ENCODE results near the gene PSMB3.

The PSMB3 gene

DNA sequence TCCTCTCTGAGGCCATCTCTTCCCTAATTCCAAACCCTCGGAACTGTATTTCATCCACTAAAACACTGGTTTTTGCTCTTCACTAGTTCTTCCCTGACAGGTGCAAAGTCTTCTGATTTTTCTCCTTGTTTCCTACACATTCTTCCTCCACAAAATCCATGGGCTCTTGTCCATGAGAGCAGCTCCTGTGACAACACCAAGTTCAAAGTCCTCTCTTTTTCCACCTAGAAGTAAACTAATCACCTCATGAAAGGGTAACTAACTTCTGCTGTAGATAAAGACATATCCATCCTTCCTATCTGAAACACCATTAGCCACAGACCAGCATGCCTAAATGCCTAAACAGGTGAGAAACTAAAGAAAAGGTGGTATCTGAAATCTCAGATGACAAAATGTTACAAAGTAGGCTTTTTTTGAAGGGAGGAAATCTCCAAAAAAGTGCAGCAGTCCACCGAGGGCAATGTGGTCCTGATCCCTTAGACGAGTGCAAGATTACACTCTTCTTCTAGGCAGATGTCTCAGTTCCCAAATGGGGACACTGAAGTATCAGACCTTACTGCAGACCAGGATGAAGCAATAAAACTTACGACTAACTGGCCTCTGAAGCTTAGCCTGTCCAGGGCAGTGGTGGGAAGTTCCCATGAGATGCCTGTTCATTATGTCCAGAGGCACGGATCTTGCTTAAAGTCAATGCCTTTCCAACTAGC, 44.1 kb downstream of the PSMB3 start:
- no peak for DNase-seq (ENCODE audit: low read depth in 2 of 2)

DNA sequence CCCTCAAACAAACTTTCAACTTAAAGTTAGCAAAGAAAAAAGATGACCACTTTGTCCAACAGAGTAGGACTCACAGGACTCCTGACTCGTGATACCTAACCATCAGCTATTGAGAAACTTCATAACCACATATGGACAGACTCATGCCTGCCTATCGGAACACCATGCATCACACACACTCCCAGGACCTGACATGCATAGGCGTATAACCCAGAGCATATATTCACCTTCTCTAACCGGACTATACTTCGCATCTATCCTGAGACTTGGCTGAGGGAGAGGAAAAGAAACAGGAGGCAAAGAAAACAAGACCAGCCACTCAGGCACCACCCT, 44.6 kb downstream of the PSMB3 start:
- no peak for DNase-seq (ENCODE audit: low read depth in 2 of 2)

DNA sequence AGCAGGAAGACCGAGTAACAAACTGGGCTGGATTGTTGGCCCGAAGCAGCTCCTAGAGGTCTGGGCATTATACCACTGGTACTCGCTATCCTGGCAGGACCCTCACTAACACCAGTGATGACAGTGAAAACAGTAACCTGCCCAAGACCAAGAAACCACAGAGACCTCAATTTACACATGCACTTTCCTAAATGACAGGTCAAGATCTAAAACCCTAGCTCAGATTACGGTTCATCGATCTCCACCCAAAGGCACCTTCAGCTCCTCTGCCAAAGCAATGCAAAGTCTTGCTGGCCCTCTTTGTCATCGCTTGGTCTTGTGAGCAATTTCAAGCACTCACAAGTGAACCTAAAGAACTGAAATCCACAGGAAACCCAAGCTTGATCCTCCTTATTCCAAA, 45.3 kb downstream of the PSMB3 start:
- DNase-seq (ENCODE audit: low read depth in 2 of 2) = no peak

DNA sequence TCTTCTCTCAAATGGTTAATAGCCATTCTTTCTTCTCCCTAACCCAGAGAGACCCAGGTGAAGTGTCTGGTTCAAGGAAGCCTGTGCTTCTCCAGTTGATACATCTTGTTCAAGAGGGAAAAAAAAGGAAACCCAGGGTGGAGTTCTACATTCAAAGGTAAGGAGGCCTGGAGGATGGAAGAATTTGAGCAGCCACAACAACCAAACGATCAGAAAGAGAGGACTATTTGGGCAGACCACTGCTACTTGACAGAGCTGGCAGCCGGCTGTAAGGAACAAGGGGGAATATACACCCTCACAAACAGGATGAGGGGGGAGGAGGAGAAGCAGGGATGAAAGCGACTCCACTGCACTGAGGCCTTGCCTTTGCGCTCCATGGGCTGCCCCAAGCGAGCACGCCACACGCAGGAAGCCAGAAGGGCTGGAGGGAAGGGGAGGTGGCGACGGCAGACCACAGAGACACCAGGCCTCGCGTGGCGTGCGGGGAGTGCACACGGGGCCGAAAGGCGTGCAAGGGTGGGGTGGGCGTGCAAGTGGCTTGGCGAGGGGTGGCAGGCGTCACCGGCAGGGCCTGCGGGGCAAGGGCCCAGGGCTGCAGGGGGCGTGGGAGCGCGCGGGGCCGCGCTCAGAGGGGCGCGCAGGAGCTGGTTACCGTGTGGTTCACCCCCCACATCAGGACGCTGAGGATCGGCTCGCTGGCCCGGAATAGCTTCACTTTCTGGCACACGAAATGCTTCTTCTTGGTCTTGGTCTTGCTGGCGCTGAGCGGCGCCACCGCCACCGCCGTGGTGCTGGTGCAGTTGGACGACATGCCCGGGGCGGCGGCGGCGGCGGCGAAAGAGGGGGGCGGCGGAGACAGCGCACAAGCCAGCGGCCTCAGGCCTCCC, 46.3 kb downstream of the PSMB3 start:
- peak; percentile 22 to 35 for DNase-seq (ENCODE audit: low read depth in 2 of 2)

DNA sequence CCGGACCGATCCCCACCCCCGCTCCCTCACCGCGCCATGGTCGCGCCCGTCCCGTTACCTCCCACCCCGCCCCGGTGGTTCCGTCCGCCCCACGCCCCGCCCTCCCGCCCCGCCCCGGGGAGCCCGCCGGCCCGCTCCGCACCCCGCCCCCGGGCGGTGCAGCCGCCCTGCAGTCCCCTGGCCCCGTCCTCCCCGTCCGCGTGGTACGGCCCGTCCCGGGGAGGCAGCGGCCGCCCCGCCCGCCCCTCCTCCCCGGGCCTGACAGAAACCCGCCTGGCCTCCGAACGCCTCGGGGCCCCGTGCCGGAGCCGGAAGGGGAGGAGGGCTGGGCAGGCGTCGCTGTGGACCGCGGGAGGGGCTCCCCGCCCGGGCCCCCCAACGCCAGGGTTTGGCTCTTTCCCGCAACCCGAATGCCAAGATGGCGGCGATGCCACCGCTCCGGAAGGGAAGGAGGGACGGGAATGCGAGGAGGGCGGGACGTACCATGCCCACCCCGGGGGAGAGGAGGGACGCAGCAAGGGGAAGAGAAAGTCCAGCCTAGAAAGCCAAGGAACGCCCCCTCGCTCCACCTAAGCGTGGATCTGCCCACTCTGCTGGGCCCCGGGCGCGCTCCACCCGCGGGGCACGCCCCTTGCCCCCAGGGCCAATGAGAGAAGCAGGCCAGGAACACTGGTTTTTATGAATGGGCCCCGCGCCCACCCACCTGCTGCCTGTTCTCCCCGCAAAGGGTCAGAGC, 47.1 kb downstream of the PSMB3 start, which contains the start of gene PIP4K2B:
Gene PIP4K2B (minus strand): TSS at position 56 of the 736 bp plus-strand sequence. CDS start 132 bp downstream, outside the sequence.
- peak; percentile 82 to 89 for DNase-seq (ENCODE audit: low read depth in 2 of 2)

DNA sequence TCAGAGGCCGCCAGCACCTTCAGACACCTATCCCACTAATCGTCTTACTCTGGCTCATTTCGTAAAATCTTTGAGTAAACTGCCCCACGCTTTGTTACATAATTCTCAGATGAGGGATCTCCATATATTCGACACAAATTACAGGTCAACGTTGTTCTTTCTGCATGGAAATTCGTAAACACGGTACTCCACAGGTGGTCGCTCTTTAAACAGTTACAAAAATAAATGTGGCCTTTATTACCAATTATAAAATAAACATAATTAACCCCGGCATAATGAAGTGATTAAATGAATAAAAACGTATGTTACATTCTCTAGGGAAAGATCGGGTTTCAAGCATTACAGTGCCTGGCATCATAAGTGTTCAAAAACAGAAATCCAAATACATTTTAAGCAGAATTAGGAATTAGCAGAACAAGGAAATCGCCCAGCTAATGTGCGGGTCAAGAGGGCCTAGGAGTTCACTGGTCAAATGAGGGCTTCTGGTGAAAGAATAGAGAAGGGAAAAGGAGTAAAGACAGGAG, 47.8 kb downstream of the PSMB3 start:
- no peak for DNase-seq (ENCODE audit: low read depth in 2 of 2)

DNA sequence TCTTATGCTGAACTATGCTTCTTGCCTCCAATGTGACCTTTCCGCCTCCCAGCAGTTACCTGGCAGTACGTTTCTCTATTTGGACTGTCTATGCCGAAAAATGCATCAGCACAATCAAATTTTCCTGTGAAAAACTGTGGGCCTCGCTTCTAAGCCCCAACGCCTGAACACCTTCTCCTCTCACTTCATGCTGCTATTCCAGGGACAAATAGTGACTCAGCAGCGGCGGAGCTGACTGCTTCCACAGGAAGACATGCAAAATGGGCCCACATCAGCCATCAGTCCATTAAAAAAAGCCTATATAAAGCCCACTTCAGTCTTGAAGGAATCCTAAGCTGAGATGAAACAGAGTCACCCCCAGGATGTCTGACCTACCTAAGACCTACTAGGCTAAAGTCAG, 57.3 kb downstream of the PSMB3 start:
- DNase-seq (ENCODE audit: low read depth in 2 of 2) = no peak

Data from stimulated activated CD4-positive, alpha-beta T cell treated with anti-CD3 and anti-CD28 coated beads, Interleukin-4, amount 100 ng/mL, for 48 hours (primary cell).